Glutamatergic neuron (in vitro differentiated cells): ENCODE measurements around the gene KISS1. TPM values are rescaled to one million over a fixed set of nuclear protein-coding genes. Genes with fewer than 3 reads are reported as not detected.

Experiments used
- DNase-seq: peaks from one replicate; pipeline ENCODE4 v3.0.0; 2022
- H3K27ac Mint-ChIP-seq: one replicate; pipeline ENCODE4 v1.8.0; 2020; ENCODE audit warnings: mild to moderate bottlenecking, mixed read lengths, inconsistent platforms; ENCODE audit not compliant: unreplicated experiment
- H3K27me3 Mint-ChIP-seq: one replicate; pipeline ENCODE4 v1.8.0; 2020; ENCODE audit warnings: mild to moderate bottlenecking, moderate library complexity, mixed read lengths, inconsistent platforms; ENCODE audit not compliant: unreplicated experiment
- H3K36me3 Mint-ChIP-seq: one replicate; pipeline ENCODE4 v1.8.0; 2020; ENCODE audit warnings: mild to moderate bottlenecking, mixed read lengths, inconsistent platforms; ENCODE audit not compliant: unreplicated experiment
- H3K4me1 Mint-ChIP-seq: one replicate; pipeline ENCODE4 v1.8.0; 2020; ENCODE audit warnings: mild to moderate bottlenecking, low read depth, mixed read lengths, inconsistent platforms; ENCODE audit not compliant: unreplicated experiment
- H3K4me3 Mint-ChIP-seq: one replicate; pipeline ENCODE4 v1.8.0; 2020; ENCODE audit warnings: mild to moderate bottlenecking, mixed read lengths, inconsistent platforms; ENCODE audit not compliant: unreplicated experiment
- H3K9me3 Mint-ChIP-seq: one replicate; pipeline ENCODE4 v1.8.0; 2020; ENCODE audit warnings: mild to moderate bottlenecking, moderate library complexity, mixed read lengths, inconsistent platforms; ENCODE audit not compliant: unreplicated experiment
- CTCF ChIP-seq: fragments of 200-600 bp; sonication (generic); IDR thresholded peaks from one replicate; pipeline ENCODE4 v1.5.0; 2021; ENCODE audit not compliant: partially characterized antibody, unreplicated experiment
- total RNA-seq: library from RNA; stranded (reverse); fragmentation: NEBNext Ultra II Directional; extraction: Animal tissue kit (Norgen Biotek cat#: 25700); gene quantifications from one replicate; pipeline ENCODE4 v1.2.1, GENCODE V29; 2021; ENCODE audit not compliant: unreplicated experiment

The KISS1 gene
- total RNA-seq, 1 donor from 2014 or later: not detected

- Mint-ChIP-seq H3K4me3 (no peak overlapping the region), H3K4me1 (peaks cover 17% of the 10 kb centered on the region), H3K27ac (no peak overlapping the region), H3K36me3 (peaks cover 3% of the 10 kb centered on the region), H3K9me3 (no peaks in the 10 kb centered on the region), H3K27me3 (peaks cover 2% of the 10 kb centered on the region)
- no peak for TF ChIP-seq CTCF
- DNase-seq: no peak
Observed at GRCh38 chr1:204222006-204222763, 25.9 kb upstream of the KISS1 start.

DNA sequence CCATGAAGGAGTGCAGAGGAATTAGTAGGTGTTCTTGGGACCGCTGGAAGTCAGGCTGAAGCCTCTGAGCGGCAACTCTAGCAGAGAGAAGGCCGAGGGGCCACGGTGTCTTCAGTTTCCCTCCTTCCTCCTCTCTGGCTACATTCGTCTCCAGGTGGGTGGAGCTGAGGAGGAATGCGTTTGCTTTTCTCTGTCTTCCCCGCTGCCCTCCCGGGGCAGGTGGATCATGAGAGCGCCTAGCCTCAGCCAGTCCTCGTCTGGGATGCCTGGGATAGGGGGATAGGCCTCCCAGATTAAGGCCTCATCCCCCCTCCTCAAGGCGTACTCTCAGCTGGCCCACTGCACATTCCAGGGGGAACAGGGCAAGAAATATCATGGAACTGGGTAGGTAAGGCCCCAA, 25.0 kb upstream of the KISS1 start:
- no peak overlapping the region for H3K4me3 Mint-ChIP-seq
- no peaks in the 10 kb centered on the region for H3K9me3 Mint-ChIP-seq
- no peaks in the 10 kb centered on the region for H3K36me3 Mint-ChIP-seq
- H3K27me3 Mint-ChIP-seq: peaks cover 2% of the 10 kb centered on the region
- no peak for TF ChIP-seq CTCF
- peaks cover 17% of the 10 kb centered on the region for H3K4me1 Mint-ChIP-seq
- no peak overlapping the region for H3K27ac Mint-ChIP-seq
- DNase-seq: no peak

DNA sequence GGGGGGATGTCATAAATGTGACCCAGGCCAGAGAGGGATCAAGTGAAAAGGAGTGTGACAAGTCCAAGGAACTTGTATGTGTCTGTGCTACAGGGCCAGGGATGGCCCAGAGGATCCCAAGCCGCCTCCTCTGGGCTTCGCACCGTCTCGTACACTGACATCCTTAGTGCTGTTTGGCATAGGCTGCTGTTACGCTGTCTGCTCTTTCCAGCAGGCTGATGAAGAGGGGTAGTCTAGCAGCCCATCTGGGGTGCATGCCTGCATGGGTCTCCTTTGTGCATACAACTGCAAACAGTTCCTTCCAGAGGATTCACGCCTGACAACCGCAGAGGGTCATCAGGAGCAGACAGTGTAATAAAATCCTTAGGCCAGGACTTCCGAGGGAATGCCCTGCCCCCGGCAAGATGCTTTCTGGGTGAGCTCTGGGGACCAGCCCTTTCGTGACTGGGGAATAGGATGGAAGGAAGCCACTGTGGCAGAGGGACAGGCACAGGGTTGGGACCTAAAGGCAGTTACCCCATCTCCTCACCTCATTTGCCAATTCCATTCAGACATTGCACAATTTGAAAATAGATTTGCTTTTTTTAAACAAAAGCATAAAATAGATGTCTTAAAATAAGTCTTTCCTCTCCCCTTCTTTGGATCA, 23.8 kb upstream of the KISS1 start:
- Mint-ChIP-seq H3K27me3 (peaks cover 2% of the 10 kb centered on the region), H3K9me3 (peaks cover 3% of the 10 kb centered on the region), H3K27ac (no peak overlapping the region), H3K4me1 (peaks cover 17% of the 10 kb centered on the region), H3K4me3 (no peak overlapping the region), H3K36me3 (no peaks in the 10 kb centered on the region)
- TF ChIP-seq CTCF: no peak
- DNase-seq: peak; percentile 32

- no peak for TF ChIP-seq CTCF
- Mint-ChIP-seq H3K27ac (no peak overlapping the region), H3K4me1 (peaks cover 18% of the 10 kb centered on the region), H3K36me3 (no peaks in the 10 kb centered on the region), H3K9me3 (peaks cover 3% of the 10 kb centered on the region), H3K27me3 (peaks cover 4% of the 10 kb centered on the region), H3K4me3 (no peak overlapping the region)
- DNase-seq: no peak
Observed at GRCh38 chr1:204218552-204218951, 22.3 kb upstream of the KISS1 start.

DNA sequence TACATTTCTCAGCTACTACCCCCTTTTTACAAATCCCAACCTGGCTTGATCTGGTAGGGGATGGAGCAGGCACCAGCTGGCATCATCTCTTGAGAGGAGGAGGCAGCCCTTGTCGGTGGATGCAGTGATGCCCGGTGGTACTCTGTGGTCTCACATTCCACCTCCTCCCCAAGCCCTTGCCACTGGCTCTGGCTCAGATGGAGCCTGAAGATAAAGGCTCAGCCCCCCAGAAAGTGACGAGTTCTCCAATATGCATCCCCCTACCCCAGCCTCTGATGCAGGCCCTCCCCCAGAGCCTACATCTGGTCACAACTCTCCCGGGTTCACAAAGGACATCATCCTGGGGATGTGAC, 21.3 kb upstream of the KISS1 start:
- Mint-ChIP-seq H3K9me3 (peaks cover 3% of the 10 kb centered on the region), H3K27me3 (peaks cover 4% of the 10 kb centered on the region), H3K4me1 (peaks cover 12% of the 10 kb centered on the region), H3K36me3 (no peaks in the 10 kb centered on the region), H3K4me3 (no peak overlapping the region), H3K27ac (no peak overlapping the region)
- no peak for TF ChIP-seq CTCF
- no peak for DNase-seq
